HuH-7.5 (cell line): ENCODE measurements around the gene MYH7.

ENCODE experiments used
- DNase-seq: peaks from one replicate; pipeline ENCODE4 v3.0.0; 2011; ENCODE audit warnings: low spot score

MYH7 gene

DNA sequence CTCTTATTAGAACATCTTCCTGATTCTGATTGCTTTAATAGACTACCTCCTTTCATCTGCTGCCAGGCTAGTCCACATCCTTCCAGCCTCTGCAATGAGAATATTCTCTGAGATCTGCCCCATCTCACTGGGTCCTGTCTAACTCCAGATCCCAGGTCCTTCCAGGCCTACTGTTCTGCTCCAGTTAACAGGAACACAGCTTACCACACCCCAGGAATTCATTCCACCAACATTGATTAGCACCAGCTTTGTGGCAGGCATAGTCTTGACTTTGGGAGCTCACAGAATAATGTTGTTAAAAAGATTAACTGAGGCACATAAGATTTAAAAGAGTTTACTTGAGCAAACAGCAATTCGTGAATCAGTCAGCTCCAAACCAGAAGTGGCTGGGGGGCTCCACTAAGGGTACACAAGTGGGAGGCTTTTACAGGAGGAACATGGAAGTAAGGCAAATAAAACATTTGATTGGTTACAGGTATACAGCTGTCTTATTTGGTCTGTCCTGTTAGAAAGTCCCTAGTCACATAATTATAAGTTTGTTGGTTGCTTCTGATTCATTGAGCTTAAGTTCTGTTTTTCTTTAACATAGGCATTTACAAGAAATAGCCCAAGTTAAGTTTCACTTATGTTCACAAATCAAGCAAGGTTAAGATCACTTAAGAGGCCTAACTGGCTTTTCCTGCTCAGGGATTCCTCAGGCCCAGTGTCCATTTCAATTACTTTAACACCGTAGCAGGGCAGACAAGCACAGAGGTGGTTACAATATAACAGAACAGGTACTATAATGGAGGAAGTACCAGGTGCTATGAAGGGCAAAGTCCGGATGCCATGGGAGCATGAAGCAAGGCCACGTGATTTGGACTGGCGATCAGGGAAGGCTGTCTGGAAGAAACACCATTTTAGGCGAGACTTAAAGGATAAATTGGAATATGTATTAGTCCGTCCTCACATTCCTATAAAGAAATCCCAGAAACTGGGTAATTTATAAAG lies 12.2 kb upstream of the MYH7 start:
- DNase-seq, result no peak

DNA sequence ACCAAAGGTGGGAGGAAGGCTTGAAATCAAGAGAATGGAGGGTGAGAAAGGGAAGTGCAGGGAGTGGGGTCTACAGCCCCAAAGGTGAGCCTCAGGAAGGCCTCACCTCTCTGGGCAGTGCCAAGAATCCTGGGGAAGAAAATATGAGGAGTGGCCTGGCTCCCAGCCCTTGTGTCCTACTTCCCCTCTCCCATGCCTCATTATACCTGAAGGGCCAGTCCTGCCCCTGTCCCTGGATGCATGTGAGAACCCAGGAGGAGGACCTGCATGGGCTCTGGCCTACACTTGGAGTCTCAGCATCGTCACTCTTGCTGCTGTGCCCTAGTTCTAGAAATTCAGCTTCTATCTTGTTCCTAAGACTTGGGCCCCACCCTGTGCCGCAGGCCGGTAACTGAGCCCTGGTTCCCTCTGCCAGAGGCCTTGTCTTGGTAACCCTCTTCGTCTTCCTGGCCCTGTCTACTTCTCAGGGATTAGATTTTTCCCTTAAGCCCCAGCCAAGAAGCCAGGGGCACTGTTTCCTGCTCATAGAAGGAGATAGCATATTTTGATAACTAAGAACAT lies 10.9 kb upstream of the MYH7 start:
- no peak for DNase-seq

DNA sequence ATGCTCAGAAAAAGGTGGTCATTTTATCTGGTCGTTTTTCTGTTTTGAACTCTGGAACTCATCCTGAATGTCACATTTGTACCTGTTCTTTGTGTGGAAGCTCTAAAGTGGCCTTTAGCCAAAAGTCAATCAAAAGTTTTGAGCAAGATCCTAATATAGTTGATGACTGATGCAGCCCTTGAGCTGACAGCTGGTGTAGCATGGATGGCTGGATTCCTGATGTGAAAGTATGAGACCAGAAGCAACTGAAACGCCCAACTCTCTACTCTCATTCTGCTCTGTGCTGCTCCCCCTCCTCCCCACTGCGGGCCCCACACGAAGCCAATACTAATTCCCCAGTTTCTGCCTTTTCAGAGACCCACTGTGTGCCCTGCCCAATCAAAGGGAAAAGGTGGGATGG lies 10.3 kb upstream of the MYH7 start:
- no peak for DNase-seq

DNA sequence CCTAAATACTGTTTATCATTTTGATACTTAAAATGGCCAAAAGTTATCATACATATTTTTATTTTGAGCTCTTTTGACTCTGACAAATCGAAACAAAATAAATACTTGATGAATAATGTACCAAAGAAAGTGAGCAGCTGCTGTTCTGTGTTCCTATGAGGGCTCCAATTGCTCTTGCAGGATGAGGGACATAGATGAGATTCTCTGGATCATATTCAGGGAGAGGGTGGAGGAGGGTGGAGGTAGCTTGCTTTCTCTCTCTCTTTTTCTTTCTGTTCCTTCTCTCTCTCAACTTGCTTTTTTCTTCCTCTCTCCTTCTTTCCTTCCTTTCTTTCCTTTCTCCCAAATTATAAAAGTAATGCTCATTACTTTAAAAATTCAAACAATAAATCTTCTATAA lies 8.9 kb upstream of the MYH7 start:
- no peak for DNase-seq

DNA sequence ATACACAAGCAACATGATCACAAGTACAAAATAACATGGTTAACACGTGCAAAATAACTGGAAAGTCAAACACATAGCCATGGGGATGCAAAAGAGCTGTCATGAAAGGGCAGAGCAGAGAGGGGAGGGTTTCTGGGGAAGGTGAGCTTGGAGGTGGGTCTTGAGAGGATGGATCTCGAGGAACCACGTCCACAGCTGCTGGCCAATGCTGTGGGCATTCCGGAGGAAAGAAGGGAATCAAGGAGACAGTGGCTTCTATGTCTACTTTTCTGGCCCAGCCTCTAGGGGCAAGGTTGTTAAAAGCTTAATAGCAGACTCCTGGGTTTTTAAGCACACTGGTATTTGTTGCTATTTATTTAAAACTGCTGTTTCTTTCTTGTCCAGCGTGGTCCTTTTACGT lies 8.4 kb upstream of the MYH7 start:
- no peak for DNase-seq

DNA sequence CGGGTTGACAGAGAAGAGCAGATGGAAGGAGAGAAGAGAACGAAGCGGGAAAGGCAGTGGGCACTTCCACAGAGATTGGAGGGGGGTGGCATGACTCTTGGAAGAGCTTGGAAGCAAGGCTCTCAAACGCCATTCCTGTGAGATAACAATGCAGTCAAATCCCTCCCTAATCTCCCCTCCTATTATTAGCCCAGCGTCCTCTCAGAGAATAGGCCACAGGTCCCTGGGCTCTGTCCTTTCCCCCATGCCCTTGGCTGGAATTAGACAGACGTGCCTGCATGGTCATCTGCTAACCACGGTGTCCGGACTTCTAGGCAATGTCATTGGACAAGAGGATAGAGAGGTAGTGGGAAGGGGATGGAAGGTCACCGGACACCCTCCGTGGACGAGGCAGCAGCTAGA lies 8.0 kb upstream of the MYH7 start:
- no peak for DNase-seq

DNA sequence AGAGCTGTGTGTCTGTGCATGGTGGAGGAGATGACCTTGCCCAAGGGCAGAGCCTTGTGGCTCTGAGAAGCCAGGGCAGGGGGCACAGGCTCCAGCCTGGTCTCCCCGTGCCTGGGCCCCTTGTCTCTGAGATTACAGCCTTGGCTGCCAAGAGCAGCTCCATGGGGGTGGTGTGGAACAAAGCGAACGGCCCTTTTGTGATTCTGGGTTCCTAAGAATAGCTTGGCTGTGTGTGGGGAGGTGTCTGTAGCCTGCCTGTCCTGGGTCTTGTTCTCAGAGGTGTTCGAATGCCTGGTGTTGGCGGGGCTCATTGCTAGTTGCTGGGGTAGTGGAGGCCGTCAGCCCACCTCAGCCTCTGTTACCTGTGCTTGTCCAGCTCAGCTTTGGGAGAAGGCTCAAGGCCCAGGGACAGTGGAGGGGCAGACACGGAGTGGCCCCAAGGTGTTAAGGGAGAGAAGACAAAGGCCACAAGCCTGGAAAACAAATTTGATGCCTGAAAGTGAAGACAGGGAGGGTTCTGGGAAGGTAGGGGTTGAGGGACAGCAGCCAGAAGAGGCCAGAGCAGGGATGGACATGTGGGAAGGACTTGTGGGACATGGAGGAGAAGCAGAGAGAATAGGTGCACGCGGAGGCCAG lies 7.4 kb upstream of the MYH7 start:
- DNase-seq, result no peak

DNA sequence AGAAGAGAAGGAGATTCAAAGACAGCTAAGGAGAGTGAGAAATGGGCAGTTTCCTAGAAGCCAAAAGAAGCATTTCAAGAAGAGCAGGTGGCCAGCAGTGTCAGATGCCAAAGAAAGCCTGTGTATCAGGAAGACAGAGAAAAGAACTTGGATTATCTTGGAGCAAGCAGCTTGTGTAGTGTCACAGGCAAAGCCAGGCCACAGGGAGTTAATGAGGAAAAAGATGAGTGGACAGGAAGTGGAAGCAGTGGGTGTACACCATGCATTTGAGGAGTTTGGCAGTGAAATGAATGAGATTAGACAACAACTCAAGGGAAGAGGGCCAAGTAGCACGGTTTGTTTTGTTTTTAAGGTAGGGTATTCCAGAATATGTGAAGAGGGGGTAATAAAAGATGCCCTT lies 5.6 kb upstream of the MYH7 start:
- no peak for DNase-seq

DNA sequence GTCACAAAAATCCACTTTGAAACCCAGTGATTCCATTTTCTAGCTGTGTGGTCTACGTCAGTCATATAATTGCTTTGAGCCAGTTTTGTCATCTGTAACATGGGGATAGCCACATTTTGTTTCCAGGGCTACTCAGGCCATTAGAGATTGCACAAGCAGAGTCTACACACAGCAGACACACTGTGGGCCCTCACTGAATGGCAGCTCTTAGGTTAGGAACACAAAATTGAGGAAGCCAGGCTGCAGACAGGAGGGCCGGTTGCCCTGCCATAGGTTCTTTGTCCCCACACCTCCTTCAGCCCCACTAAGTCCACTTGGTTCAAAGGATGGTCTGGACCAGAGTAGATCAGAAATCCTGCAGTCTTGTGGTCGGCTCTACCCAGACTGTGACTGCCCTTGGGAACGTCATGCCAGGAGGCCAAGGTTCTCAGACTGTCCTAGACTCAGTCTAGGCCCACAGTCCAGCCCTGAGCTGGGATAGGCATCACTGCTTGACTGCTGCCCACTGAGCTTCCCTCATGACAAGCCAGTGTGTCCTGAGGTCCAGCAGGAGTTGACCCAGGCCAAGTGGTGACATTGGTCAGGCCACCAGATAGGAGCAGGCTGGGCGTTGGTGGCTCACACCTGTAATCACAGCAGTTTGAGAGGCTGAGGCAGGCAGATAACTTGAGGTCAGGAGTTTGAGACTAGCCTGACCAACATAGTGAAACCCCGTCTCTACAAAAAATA lies 3.8 kb upstream of the MYH7 start:
- DNase-seq, result no peak

DNA sequence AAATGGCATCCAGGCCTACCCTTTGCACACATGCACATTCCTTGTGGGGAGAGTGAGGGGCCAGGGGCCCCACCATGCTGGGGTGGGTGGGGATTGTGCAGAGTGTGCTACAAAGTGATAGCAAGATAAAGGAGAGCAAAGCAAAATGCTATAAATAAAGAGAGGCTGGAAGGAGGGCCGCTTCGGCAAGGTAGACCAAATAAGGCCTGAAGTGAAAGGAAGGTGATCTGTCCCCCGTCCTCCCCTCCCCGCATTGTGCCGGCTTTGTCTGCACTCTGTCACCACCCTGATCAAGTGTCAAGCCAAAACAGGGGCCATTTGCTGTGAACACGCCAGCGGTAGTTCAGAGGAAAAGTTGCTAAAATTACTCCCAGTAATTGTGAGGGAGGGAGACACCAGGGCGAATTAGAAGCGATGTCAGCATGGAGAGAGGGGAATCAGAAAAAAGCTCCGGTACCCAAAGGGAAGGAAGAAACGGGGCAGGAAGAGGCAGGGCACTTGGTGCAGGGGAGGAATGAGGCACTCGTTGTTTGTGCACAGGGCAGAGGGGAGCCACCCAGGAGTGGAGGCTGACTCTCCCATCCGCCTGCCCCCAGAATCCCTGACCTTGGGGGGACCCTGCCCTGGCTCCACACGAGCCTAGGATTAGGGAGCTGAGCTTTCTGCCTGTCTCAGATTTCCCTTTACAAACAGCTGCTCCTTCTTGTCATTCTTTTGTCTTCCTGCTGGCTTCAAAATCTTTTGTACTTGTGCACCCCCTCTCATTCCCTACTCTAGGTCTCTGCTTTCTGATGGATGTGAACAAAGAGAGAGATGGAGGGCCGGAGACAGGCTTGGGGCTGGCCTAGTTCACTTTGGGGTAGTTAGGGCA lies 2.9 kb upstream of the MYH7 start:
- no peak for DNase-seq

DNA sequence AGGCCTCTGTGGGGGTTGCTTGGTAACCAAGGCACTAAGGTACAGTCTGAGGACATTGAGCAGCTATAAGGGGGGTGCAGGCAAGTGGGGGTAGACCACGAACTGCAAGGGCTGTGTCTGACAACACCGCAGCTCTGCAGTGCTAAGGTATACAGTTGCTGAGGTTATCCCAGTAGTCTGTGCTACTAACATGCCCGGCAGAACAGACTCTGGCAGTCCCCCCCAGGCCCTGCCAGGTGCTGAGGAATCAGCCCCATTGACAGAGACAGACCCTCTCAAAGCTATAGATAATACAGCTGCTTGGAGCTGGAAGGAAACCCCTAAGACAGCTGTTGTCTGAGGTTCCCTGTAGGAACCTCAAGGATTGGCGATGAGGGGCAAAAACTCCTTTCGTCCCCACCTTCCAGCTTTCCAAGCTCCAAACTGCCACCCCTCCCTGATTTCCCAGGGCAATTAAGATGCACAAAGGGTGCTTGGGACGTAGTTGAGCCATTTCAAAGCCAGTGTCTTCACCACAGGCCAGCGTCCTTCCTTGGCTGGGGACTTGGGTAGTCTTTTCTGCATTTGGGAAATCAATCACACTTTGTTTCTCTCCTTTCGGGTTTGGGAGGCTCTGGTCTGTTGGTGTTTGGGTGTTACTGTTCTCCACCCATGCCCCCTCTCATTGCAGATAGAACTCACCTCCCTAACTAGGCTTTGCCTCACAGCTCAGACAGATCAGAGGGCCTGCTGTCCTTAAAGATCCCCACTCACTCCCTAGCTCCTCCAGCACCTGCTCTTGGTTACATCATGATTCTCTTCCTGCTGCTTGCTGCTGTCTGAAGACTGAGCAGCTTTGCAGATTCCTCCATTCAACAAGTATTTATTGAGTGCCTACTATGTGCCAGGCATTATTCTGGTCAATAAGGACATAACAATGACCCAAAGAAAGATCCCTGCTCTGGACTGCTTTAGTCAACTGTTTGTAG lies 2.0 kb upstream of the MYH7 start:
- no peak for DNase-seq

DNA sequence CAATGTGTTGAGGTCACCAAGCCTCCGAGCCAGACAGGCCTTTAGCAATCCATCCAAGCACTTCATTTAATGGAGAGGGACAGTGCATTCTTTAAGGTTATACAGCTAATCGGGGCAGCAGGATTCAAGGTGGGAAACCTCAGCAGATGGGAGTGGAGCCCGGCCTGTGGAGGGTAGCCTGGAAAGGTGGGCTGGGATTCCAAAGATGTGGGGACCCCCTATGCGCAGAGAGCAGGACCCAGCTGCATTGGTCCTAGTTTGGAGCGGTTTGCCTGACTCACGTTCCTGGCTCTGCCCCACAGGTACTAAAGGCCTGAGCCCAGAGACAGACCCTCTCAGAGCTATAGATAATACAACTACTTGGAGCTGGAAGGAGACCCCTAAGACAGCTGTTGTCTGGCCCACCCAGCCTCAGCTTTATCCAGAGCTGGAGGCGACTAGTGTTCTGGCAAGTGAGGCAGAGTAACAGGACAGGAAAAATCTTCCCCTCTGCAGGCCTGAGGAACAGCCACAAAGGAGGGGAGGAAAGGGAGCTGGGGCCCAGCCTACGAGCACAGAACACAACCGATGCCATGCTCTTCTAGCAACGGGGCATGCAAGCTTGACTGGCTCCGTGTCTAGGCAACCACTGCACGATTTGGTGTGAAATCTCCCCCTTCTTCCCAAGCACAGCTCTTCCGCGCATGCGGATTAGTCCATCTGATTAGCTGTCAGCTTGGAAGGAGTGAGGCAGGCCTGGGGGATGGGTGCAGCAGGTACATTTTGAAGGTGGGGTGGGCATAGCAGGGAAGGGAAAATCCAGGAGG lies 1.1 kb upstream of the MYH7 start:
- DNase-seq, result no peak

DNA sequence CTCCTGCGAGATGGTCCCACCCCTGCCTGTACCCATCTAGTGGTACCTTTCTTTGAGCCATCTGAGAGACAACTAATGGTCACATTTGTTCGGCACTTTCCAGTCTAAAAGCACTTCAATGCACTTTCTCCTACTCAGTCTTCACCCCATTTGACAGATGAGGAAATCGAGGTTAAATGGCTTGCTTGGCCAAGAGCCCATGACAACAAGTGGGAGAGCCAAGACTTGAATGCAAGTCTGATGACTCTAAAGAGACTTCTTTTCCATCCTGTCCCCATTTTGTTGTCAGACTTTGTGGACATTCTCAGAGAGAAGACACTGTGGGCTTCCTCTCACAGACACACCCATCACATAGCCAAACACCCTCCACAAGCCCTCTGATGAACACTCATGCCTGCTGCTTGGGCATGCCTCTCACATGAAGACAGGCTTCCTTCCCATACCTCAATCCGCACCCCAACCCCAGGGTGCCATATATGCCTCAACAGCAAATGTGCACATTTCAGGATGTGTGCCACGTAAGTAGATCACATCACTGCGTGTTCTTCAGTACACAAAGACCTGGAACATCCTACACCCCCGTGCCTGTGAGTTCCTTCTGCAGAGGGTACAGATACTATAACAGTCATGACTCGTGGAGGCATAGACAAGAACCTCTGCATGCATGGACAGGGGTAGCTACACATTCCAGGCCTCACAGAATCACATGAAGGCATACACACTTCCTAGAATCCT lies 805 bp downstream of the MYH7 start:
- no peak for DNase-seq

DNA sequence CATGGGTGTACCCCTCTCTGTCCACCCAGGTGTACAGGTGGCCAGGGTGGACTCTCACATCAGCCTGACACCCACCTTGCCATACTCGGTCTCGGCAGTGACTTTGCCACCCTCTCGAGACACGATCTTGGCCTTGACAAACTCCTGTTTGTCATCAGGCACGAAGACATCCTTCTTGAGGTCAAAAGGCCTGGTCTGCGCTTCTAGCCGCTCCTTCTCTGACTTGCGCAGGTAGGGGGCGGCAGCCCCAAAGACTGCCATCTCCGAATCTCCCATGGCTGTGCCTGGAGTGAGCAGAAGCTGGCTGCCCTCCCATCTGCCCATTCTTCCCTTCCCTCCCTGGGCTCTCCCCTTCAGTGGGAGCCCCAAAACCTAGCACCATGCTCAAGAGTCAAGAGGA lies 2.0 kb downstream of the MYH7 start:
- DNase-seq, result no peak

DNA sequence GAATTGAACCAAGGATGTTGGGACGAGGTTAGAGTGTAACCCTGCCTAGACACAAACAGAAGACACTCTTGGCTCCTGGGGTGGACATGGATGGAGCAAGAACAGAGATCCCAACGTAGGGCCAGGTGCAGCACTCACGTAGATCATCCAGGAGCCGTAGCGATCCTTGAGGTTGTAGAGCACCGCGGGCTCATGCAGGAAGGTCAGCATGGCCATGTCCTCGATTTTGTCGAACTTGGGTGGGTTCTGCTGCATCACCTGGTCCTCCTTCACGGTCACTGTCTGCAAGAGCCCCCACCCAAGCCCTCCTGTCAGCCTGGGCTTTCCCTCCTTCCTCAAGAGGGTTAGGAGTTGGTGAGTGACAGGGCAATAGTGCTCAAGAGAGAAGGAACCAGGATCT lies 2.5 kb downstream of the MYH7 start:
- no peak for DNase-seq

DNA sequence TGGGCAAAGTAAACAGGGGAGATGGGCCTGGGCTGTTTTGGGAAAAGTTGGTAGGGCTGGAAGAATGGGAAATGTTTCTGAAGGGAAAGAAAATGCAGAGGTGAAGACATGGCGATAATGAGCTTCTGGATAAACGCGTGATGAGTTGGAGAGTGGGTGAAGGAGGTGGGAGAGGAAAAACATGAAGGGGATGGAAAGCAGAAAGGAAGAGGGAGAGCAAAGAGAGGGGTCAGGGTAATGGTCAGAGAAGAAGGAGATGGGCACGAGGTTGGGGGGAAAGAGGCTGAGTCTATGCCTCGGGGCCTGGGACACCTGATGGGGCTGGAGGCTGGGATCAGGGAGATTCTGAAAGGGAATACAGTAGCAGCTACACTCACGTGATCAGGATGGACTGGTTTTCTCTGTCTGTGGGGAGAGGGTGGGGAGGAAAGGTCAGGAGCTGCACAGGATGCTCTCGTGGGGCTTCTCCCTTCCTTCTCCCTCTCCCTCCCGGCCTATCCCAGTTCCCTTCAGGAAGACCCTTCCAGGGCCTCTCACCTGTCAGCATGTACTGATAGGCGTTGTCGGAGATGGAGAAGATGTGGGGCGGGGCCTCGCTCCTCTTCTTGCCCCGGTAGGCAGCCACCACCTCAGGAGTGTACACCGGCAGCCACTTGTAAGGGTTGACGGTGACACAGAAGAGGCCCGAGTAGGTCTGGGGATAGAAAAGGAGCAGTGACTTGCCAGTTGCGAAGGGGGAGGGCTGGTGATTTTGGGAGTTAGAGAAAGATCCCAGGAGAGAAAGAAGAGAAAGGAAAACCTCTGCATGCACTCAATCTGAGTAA lies 3.1 kb downstream of the MYH7 start:
- DNase-seq, result no peak

DNA sequence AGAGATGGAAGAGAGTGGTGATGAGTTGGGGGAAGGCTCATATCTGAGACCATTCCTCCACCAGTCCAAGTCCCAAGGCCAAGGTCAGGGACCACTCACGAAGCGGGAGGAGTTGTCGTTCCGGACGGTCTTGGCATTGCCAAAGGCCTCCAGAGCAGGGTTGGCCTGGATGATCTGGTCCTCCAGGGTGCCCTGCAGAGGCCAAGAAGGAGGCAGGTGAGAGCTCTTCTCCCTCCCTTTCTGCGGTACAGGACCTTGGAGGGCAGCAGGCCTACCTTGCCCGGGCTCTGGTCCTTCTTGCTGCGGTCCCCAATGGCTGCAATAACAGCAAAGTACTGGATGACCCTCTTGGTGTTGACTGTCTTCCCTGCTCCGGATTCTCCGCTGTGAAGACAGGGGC lies 4.0 kb downstream of the MYH7 start:
- no peak for DNase-seq

DNA sequence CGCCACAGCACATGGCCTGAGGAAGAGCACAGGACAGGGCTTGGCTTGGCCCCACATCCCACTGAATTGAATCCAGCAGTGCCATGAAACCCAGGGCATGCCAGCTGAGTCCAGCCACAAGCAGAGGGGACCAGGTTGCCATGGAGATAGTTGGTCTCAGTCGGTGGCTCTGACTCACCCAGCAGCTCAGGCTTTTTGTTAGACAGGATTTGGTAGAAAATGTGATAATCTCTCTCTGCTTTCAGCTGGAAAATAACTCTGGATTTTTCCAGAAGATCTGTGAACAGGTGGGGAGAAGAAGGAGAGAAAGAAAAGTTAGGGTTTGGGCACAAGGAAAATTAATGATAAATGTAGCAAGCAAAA lies 4.8 kb downstream of the MYH7 start:
- DNase-seq, result no peak
